Measurements from ENCODE around the gene LAMB3.

Gene LAMB3

DNA sequence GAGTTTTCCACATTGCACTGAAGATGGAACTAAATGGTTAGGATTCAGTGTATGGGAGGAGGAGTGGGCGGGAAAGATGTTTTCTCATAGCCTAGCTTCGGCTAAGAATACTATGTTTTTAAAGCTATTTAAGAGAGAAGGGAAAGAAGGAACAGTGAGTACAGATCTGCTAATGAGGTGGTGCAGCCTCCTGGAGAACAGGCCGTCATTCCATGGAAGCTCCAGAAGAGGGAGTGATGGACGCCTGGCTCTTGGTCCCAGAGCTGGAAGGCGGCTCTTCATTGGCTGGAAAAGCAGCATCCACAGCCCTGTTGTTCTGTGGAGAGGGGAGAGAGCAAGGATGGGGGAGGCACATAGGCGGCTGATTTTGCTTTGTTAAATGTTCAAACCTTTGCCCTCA, 61.8 kb downstream of the LAMB3 start:
- H3K27me3 Mint-ChIP-seq, result peaks cover 13% of the 10 kb centered on the region
- no peaks in the 10 kb centered on the region for H3K9me3 Mint-ChIP-seq
- no peak for DNase-seq
- H3K36me3 Mint-ChIP-seq (ENCODE audit: low read depth), result no peaks in the 10 kb centered on the region
- H3K4me3 Mint-ChIP-seq, result no peak overlapping the region
- no peak overlapping the region for H3K27ac Mint-ChIP-seq
- no peaks in the 10 kb centered on the region for H3K4me1 Mint-ChIP-seq (ENCODE audit: low read depth)

DNA sequence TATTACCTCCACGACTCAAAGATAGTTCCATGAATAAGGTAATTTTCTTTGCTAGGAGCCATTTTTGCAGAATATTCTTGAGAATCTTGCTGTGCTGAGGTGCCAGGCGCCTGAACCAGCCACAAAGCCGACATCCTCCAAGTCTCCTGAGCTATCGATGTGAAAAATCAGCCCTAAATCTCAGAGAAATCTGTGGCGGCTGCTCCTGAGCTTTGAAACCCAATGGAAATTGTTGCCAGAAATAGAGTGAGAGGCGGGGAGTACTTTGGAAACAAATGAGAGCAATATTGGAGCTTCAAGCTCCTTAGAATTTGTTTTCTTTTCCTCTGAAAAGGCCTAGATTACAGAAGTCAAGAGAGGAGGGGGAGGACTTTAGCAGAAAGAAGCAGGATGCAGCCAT, 62.4 kb downstream of the LAMB3 start:
- Mint-ChIP-seq H3K27ac (no peak overlapping the region), H3K9me3 (no peaks in the 10 kb centered on the region), H3K4me3 (no peak overlapping the region), H3K27me3 (peaks cover 11% of the 10 kb centered on the region), H3K36me3 (ENCODE audit: low read depth) (no peaks in the 10 kb centered on the region), H3K4me1 (ENCODE audit: low read depth) (no peaks in the 10 kb centered on the region)
- no peak for DNase-seq

DNA sequence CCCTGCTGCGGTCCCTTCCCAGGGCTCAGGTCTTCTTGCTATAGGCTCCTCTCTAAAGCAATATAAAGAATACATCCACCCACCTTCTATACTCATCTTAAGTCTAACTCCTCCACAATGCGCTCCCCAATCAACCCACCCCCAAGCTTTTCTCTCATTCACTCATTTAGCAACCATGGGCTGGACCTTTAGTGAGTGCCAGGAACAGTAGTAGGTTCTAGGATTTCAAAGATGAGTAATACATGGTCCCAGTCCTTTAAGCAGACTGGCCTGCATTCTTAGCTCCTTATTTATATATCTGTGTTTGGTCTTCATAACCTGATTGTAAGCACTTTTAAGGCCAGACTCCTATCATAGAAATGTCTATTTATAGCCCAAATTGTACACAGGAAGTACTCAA, 62.8 kb downstream of the LAMB3 start:
- Mint-ChIP-seq H3K36me3 (ENCODE audit: low read depth) (no peaks in the 10 kb centered on the region), H3K9me3 (no peaks in the 10 kb centered on the region), H3K4me1 (ENCODE audit: low read depth) (no peaks in the 10 kb centered on the region), H3K4me3 (no peak overlapping the region), H3K27ac (no peak overlapping the region), H3K27me3 (peaks cover 10% of the 10 kb centered on the region)
- no peak for DNase-seq

DNA sequence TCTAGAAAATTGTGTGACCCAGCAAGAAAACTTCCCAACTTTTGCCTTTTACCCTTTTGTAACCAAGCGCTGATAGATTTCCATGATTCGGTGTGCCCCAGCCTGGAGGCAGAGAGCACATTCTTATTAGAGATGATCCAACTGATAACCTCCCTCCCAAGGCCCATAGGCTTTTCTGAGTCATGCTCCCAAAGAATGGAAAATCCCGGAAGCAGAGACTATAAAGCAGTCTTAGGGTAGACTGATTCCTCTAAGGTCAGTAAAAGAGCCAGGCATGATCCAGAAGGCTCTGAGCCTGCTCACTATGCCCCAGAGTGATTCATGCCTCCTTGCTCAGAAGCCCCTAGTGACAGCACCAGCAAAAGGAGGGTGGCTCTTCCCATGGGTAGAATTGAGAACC, 64.4 kb downstream of the LAMB3 start:
- DNase-seq, result no peak
- Mint-ChIP-seq H3K9me3 (no peaks in the 10 kb centered on the region), H3K4me1 (ENCODE audit: low read depth) (no peaks in the 10 kb centered on the region), H3K27ac (no peak overlapping the region), H3K4me3 (no peak overlapping the region), H3K27me3 (peaks cover 10% of the 10 kb centered on the region), H3K36me3 (ENCODE audit: low read depth) (no peaks in the 10 kb centered on the region)

- H3K27ac Mint-ChIP-seq, result no peak overlapping the region
- H3K27me3 Mint-ChIP-seq, result peaks cover 6% of the 10 kb centered on the region
- H3K9me3 Mint-ChIP-seq, result no peaks in the 10 kb centered on the region
- no peak for DNase-seq
- H3K4me3 Mint-ChIP-seq, result no peak overlapping the region
- H3K4me1 Mint-ChIP-seq (ENCODE audit: low read depth), result no peaks in the 10 kb centered on the region
- no peaks in the 10 kb centered on the region for H3K36me3 Mint-ChIP-seq (ENCODE audit: low read depth)
Observed at GRCh38 chr1:209586221-209586740, 65.9 kb downstream of the LAMB3 start.

DNA sequence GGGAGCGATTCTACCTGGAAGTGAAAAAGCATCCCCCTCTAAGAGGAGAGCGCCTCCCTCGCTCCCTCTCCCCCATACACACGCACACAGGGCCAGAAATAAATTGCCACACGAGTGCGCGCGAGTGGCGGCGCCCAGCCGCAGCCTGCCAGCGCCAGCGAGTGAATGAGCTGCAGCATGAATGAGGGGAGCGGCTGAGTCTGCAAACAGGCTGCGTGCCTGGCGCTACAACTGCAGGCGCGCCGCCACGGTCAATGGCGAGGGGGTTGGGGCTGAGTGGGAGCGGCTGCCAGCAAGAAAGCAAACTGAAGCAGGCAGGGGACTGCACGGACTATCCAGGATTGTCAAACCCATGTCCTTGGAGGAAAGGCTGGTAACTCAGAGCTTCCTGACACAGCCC, 66.6 kb downstream of the LAMB3 start:
- DNase-seq, result no peak
- no peaks in the 10 kb centered on the region for H3K9me3 Mint-ChIP-seq
- no peak overlapping the region for H3K4me3 Mint-ChIP-seq
- H3K27ac Mint-ChIP-seq, result no peak overlapping the region
- H3K4me1 Mint-ChIP-seq (ENCODE audit: low read depth), result no peaks in the 10 kb centered on the region
- H3K27me3 Mint-ChIP-seq, result peaks cover 6% of the 10 kb centered on the region
- no peaks in the 10 kb centered on the region for H3K36me3 Mint-ChIP-seq (ENCODE audit: low read depth)

DNA sequence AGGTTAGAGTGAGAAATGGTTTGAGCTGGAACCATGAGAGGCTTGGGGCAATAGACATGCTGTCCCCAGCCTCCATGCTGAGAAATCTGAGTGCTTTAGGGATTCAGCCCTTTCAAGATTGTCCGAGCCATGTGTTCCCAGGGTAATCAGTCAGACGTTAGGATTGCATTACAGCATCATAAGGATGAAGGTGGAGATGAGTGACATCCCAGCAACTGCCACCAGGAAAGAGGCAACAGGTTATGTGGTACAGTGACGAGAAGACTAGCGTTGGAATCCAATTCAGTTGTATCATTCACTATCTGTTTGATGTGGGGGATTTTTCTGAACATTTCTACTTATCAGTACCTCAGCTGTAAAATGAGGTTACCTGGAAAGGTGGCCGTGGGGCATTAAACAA, 67.0 kb downstream of the LAMB3 start:
- H3K36me3 Mint-ChIP-seq (ENCODE audit: low read depth), result no peaks in the 10 kb centered on the region
- no peak for DNase-seq
- no peaks in the 10 kb centered on the region for H3K9me3 Mint-ChIP-seq
- peaks cover 6% of the 10 kb centered on the region for H3K27me3 Mint-ChIP-seq
- H3K27ac Mint-ChIP-seq, result no peak overlapping the region
- H3K4me3 Mint-ChIP-seq, result no peak overlapping the region
- no peaks in the 10 kb centered on the region for H3K4me1 Mint-ChIP-seq (ENCODE audit: low read depth)

DNA sequence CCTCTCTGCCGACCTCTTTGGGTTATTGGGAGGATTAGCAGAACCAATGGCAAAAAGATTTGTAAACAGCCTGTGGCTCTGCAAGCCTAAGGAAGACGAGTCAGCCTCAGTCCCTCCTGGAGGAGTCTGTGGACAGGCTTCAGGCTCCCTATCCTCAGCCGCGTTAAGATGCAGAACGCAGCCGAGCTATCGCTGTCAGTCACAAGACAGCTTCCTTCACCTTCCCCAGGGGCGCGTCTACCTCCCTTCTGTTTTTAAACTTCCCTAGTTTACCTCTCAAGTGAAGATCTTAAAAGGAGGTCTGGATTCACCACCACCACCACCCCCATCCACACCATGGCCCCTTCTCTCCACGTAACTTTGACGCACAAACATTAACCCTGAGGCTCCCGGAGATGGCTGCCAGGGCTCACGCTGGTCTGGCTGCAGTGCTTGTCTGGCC, 68.0 kb downstream of the LAMB3 start:
- Mint-ChIP-seq H3K36me3 (ENCODE audit: low read depth) (no peaks in the 10 kb centered on the region), H3K4me1 (ENCODE audit: low read depth) (no peaks in the 10 kb centered on the region), H3K27ac (no peak overlapping the region), H3K9me3 (no peaks in the 10 kb centered on the region), H3K4me3 (no peak overlapping the region), H3K27me3 (peaks cover 6% of the 10 kb centered on the region)
- DNase-seq, result no peak

GRCh38 chr1:209583408-209583807, 68.8 kb downstream of the LAMB3 start, which contains the start of gene CAMK1G:
TSS of gene CAMK1G (plus strand) at chr1:209583714. CDS start at chr1:209594984, 11,270 bp downstream.
- DNase-seq, result no peak
- Mint-ChIP-seq H3K4me1 (ENCODE audit: low read depth) (no peaks in the 10 kb centered on the region), H3K27me3 (peaks cover 6% of the 10 kb centered on the region), H3K9me3 (no peaks in the 10 kb centered on the region), H3K36me3 (ENCODE audit: low read depth) (no peaks in the 10 kb centered on the region), H3K27ac (no peak within 1 kb of the TSS), H3K4me3 (no peak within 1 kb of the TSS)

- peaks cover 4% of the 10 kb centered on the region for H3K27me3 Mint-ChIP-seq
- H3K36me3 Mint-ChIP-seq (ENCODE audit: low read depth), result no peaks in the 10 kb centered on the region
- no peak overlapping the region for H3K27ac Mint-ChIP-seq
- H3K4me3 Mint-ChIP-seq, result no peak overlapping the region
- no peaks in the 10 kb centered on the region for H3K4me1 Mint-ChIP-seq (ENCODE audit: low read depth)
- no peak for DNase-seq
- H3K9me3 Mint-ChIP-seq, result no peaks in the 10 kb centered on the region
Observed at GRCh38 chr1:209580577-209580976, 71.6 kb downstream of the LAMB3 start.

DNA sequence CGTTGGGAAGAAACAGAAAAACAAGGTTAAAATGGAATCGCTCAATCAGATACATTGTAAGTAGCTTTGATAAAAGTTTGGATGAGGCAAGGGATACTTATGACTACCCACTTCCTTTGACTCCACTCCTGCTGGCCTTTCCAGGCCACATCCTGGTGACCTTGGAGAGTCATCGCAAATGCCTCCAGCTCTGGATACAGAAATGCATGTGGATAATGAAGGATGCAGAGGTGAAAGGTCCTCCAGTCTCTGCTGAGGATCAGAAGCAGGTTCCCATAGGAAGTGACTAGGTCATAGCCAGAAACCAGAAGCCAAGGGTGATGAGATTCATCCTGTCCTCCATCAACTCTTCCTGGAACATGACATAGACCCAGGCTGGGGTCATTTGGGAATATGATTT, 74.9 kb downstream of the LAMB3 start:
- H3K9me3 Mint-ChIP-seq, result no peaks in the 10 kb centered on the region
- H3K36me3 Mint-ChIP-seq (ENCODE audit: low read depth), result no peaks in the 10 kb centered on the region
- DNase-seq, result no peak
- H3K4me3 Mint-ChIP-seq, result no peak overlapping the region
- H3K27ac Mint-ChIP-seq, result no peak overlapping the region
- H3K4me1 Mint-ChIP-seq (ENCODE audit: low read depth), result no peaks in the 10 kb centered on the region
- peaks cover 6% of the 10 kb centered on the region for H3K27me3 Mint-ChIP-seq

DNA sequence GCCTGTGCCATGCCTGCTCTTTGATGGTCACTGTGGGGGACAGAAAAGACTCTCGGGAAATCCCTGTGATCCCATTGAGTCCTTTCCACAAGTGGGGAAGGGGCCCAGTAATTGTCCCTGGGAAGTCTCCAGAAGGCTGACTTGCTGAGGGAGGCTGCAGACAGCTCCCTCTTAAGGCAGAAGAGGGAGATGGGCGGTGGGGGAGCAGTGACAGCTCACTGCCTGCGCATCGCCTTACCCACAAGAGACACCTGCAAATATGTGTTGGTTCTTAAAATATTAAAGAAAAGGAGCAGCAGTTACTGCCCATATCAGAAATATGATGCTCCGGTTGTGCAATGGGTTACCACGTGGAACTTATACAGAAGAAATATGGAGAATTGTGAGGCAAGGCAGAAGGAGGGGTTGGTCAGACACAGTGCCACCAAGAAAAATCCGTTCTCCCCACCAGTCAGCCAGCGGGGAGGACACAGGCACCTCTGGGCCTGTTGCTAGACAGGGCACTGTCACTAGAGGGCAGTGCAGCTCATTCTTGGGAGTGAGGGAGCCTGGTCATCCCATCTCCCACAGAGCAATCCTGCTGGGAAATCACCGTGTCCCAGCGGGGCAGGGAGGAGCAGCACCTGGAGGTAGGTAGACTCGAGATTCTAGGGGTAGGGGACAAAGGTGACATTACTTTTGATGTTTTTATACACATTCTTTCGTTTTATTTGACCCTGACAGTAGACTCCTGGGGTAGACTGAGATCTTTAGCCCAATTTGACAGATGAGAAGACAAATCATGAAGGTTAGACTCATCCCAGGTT, 75.6 kb downstream of the LAMB3 start:
- peaks cover 11% of the 10 kb centered on the region for H3K27me3 Mint-ChIP-seq
- no peaks in the 10 kb centered on the region for H3K36me3 Mint-ChIP-seq (ENCODE audit: low read depth)
- no peak overlapping the region for H3K27ac Mint-ChIP-seq
- H3K9me3 Mint-ChIP-seq, result no peaks in the 10 kb centered on the region
- H3K4me3 Mint-ChIP-seq, result no peak overlapping the region
- no peaks in the 10 kb centered on the region for H3K4me1 Mint-ChIP-seq (ENCODE audit: low read depth)
- peak; percentile 80 for DNase-seq

- no peak overlapping the region for H3K4me3 Mint-ChIP-seq
- H3K36me3 Mint-ChIP-seq (ENCODE audit: low read depth), result no peaks in the 10 kb centered on the region
- H3K9me3 Mint-ChIP-seq, result no peaks in the 10 kb centered on the region
- H3K27ac Mint-ChIP-seq, result no peak overlapping the region
- H3K4me1 Mint-ChIP-seq (ENCODE audit: low read depth), result peaks cover 29% of the 10 kb centered on the region
- peaks cover 33% of the 10 kb centered on the region for H3K27me3 Mint-ChIP-seq
- no peak for DNase-seq
Observed at GRCh38 chr1:209570743-209571142, 81.5 kb downstream of the LAMB3 start.

DNA sequence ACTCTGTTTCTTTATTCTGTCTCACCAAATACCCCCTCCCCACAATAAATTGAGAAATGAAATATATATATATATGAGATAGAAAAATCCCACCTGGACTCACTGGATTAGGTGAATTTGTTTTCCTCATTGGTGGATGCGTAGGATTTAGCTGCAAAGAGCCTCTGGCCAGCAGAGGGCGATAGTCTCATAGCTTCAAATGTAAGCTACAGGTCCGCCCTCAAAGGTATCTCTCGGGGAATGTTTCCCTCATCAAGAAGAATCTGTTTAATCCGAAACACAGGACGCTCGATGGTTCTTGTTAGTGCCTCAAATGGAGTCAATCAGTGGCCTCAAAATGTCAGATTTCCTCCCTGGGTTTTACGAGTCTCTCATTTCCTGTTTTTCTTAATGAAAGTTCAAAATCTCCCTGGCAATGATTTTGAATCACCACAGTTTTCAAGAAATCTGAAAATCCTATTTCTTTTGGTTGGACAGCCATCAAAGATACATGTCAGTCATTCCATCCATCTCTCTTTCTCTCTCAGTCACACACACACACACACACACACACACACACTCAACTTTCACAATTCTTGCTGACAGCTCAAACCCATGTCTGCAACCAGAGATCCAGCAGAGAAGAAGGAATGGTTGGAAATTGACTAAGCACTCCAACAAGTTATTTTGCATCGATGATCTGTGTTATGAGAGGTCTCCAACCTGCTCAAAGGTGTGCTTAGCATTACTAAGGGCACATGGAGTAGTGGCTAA, 82.6 kb downstream of the LAMB3 start:
- Mint-ChIP-seq H3K27me3 (peaks cover 41% of the 10 kb centered on the region), H3K4me3 (peak overlapping the region; percentile 41), H3K9me3 (no peaks in the 10 kb centered on the region), H3K4me1 (ENCODE audit: low read depth) (peaks cover 29% of the 10 kb centered on the region), H3K36me3 (ENCODE audit: low read depth) (no peaks in the 10 kb centered on the region), H3K27ac (no peak overlapping the region)
- peak; percentile 78 for DNase-seq

DNA sequence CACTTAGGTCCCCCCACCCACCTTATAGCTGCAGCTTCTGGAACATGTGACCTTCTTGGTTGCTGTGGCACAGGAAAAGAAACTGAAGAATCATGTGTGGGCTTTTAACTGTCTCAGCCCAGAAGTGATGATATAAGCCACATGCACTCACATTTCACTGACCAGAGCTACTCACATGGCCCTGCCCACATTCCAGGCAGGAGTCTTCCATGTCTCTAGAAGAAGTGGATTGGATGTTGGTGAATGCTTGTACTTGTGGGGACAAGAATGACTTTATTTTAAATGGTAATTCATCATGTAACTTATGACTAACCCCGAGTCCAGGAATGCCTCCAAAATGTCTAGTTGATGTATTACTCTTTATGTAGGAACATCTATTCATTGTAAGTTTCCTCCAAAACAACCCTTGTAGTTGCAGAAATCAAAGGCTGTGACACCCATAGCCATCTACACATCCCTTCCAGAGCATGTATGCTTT, 84.5 kb downstream of the LAMB3 start:
- H3K27me3 Mint-ChIP-seq, result peaks cover 44% of the 10 kb centered on the region
- H3K4me3 Mint-ChIP-seq, result no peak overlapping the region
- H3K4me1 Mint-ChIP-seq (ENCODE audit: low read depth), result peaks cover 29% of the 10 kb centered on the region
- no peak for DNase-seq
- no peak overlapping the region for H3K27ac Mint-ChIP-seq
- no peaks in the 10 kb centered on the region for H3K36me3 Mint-ChIP-seq (ENCODE audit: low read depth)
- no peaks in the 10 kb centered on the region for H3K9me3 Mint-ChIP-seq
